Keratinocyte (primary cell): ENCODE data around the gene ZNF516. TPM values are rescaled to one million over a fixed set of nuclear protein-coding genes. Genes with fewer than 3 reads are reported as not detected.
A peak's percentile ranks its signal among the peaks of the same experiment; 100 is the strongest.

Experiments used
- DNase-seq: peaks from one replicate; pipeline ENCODE4 v3.0.0-alpha.2; 2011; ENCODE audit warnings: low read depth, missing footprints, low spot score
- FAIRE-seq: peaks from 2 replicates; lab custom pipeline; 2011; peaks lifted over from hg19 to GRCh38; lab: Jason Lieb, UNC
- H2AFZ ChIP-seq: 2 replicates; pipeline ENCODE4 v1.6.0; 2012; ENCODE audit warnings: low read length, control low read depth, inconsistent platforms; ENCODE audit not compliant: control insufficient read depth
- H3K27ac ChIP-seq: 2 replicates; pipeline ENCODE4 v1.5.1; 2011; ENCODE audit warnings: low read length; ENCODE audit not compliant: control insufficient read depth, insufficient read depth
- H3K27me3 ChIP-seq: 3 replicates; pipeline ENCODE4 v1.6.0; 2011; ENCODE audit warnings: low read length; ENCODE audit not compliant: control insufficient read depth, insufficient read depth; ENCODE audit errors: extremely low read depth
- H3K36me3 ChIP-seq, 2 experiments: 2 replicates in 1 of 2; 3 replicates in 1 of 2; pipeline ENCODE4 v1.5.1; 2011; ENCODE audit warnings: low read length in 2 of 2, mild to moderate bottlenecking in 1 of 2; ENCODE audit not compliant: control insufficient read depth in 2 of 2, insufficient read depth in 2 of 2; ENCODE audit errors: extremely low read depth in 1 of 2
- H3K4me1 ChIP-seq: 3 replicates; pipeline ENCODE4 v1.5.1; 2011; ENCODE audit warnings: low read length; ENCODE audit not compliant: control insufficient read depth, insufficient read depth; ENCODE audit errors: extremely low read depth
- H3K4me2 ChIP-seq: 3 replicates; pipeline ENCODE4 v1.6.0; 2011; ENCODE audit warnings: low read depth, low read length; ENCODE audit not compliant: control insufficient read depth, insufficient read depth; ENCODE audit errors: extremely low read depth
- H3K4me3 ChIP-seq, 3 experiments: fragments of 200-600 bp in 1 of 3; sonication (generic) in 1 of 3; 2 replicates in 2 of 3; 3 replicates in 1 of 3; pipeline ENCODE4 v1.5.1; 2011 to 2016; ENCODE audit warnings: low read length in 3 of 3, mild to moderate bottlenecking in 3 of 3, control low read depth in 2 of 3, inconsistent platforms in 1 of 3, low read depth in 1 of 3, mixed read lengths in 1 of 3, mixed run types in 1 of 3, moderate library complexity in 1 of 3; ENCODE audit not compliant: control insufficient read depth in 2 of 3, insufficient read depth in 2 of 3; ENCODE audit errors: extremely low read depth in 1 of 3
- H3K79me2 ChIP-seq: 2 replicates; pipeline ENCODE4 v1.6.0; 2012; ENCODE audit warnings: low read length; ENCODE audit not compliant: control insufficient read depth, insufficient read depth
- H3K9ac ChIP-seq: 3 replicates; pipeline ENCODE4 v1.6.0; 2011; ENCODE audit warnings: low read length; ENCODE audit not compliant: control insufficient read depth, insufficient read depth; ENCODE audit errors: extremely low read depth
- H3K9me1 ChIP-seq: 3 replicates; pipeline ENCODE4 v1.6.0; 2011; ENCODE audit warnings: low read length; ENCODE audit not compliant: control insufficient read depth, insufficient read depth; ENCODE audit errors: extremely low read depth
- H3K9me3 ChIP-seq: 2 replicates; pipeline ENCODE4 v1.5.1; 2012; ENCODE audit warnings: low read depth, low read length; ENCODE audit not compliant: control insufficient read depth
- H4K20me1 ChIP-seq: 3 replicates; pipeline ENCODE4 v1.6.0; 2011; ENCODE audit warnings: low read length; ENCODE audit not compliant: control insufficient read depth, insufficient read depth; ENCODE audit errors: extremely low read depth
- EZH2 ChIP-seq: IDR thresholded peaks from one replicate; pipeline ENCODE4 v1.6.1; 2012; ENCODE audit warnings: inconsistent platforms, mild to moderate bottlenecking, low read length, moderate library complexity
- dilution Hi-C: fragments of 300-500 bp; cut with MboI; formaldehyde crosslinking; loops from one replicate; pipeline ENCODE4 v1.7.0; 2020; ENCODE audit warnings: low sequenced_read_pairs; ENCODE audit not compliant: extremely low pct_ligation_motif_present
- polyA plus RNA-seq, 5 experiments: library from polyadenylated mRNA; depleted of rRNA in 3 of 5; stranded (reverse) in 3 of 5; stranded (forward) in 1 of 5; unstranded in 1 of 5; fragments of >200 nt; gene quantifications; 1 replicate in 1 of 5; 2 replicates in 3 of 5; 3 replicates in 1 of 5; pipeline versions ENCODE4 v1.2.1 to v1.2.3, GENCODE V29; 2011 to 2012; ENCODE audit warnings: missing spikeins in 2 of 5, low read depth in 1 of 5, low replicate concordance in 1 of 5
- TF ChIP-seq, protein P1 (sequence below), 3 experiments: IDR thresholded peaks in 1 of 3; conservative IDR thresholded peaks in 1 of 3; optimal IDR thresholded peaks in 1 of 3; 2 replicates in 2 of 3; 3 replicates in 1 of 3; pipeline versions ENCODE3 to v1.5.1; 2011; ENCODE audit warnings: low read length in 3 of 3, mild to moderate bottlenecking in 3 of 3, moderate library complexity in 2 of 3, control low read depth in 1 of 3, inconsistent platforms in 1 of 3; ENCODE audit not compliant: insufficient read depth in 2 of 3; ENCODE audit errors: extremely low read depth in 1 of 3

The ZNF516 gene
- polyA plus RNA-seq, 1 donor (not counting 4 experiments of a cell fraction or from before 2014, with no cell fraction given) = 9.3 TPM

DNA sequence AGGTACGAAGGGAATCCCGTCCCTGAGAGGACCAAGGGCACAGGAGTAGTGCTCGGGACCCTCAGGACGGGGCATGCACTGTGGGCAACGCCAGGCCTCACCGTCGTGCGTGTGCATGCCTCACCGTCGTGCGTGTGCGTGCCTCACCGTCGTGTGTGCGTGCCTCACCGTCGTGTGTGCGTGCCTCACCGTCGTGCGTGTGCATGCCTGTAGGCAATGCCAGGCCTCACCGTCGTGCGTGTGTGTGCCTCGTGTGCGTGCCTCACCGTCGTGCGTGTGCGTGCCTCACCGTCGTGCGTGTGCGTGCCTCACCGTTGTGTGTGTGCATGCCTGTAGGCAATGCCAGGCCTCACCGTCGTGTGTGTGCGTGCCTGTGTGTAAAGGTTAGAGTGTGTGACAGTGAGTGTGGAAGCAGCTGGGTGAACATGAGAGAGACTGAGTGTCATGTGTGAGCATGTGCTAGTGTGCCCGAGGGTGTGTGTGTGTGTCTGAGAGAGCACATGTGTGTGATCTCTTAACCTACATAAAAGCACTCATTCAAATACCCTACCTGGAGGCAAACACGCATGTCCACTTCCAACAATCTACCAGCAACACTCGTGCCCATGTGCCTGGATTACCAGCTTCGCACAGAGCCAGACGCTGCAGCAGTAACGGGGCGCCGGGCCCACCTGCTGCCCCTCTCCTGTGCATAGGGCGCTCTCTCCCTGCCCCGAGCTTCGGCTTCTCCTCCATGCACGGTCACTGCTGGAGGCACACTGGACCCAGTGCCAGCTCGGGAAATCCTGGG, 36.3 kb downstream of the ZNF516 start:
- H3K27ac ChIP-seq = peak overlapping the region; percentile 73
- no peak overlapping the region for H3K9ac ChIP-seq
- H3K27me3 ChIP-seq = no peaks in the 10 kb centered on the region
- no peaks in the 10 kb centered on the region for H4K20me1 ChIP-seq
- TF ChIP-seq EZH2 = no peak
- TF ChIP-seq, protein P1, sequence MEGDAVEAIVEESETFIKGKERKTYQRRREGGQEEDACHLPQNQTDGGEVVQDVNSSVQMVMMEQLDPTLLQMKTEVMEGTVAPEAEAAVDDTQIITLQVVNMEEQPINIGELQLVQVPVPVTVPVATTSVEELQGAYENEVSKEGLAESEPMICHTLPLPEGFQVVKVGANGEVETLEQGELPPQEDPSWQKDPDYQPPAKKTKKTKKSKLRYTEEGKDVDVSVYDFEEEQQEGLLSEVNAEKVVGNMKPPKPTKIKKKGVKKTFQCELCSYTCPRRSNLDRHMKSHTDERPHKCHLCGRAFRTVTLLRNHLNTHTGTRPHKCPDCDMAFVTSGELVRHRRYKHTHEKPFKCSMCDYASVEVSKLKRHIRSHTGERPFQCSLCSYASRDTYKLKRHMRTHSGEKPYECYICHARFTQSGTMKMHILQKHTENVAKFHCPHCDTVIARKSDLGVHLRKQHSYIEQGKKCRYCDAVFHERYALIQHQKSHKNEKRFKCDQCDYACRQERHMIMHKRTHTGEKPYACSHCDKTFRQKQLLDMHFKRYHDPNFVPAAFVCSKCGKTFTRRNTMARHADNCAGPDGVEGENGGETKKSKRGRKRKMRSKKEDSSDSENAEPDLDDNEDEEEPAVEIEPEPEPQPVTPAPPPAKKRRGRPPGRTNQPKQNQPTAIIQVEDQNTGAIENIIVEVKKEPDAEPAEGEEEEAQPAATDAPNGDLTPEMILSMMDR (optimal IDR thresholded peaks at IDR 0.05 in 1 of 3, IDR thresholded peaks at IDR 0.05 in 1 of 3, conservative IDR thresholded peaks at IDR 0.05 in 1 of 3; ENCODE audit: extremely low read depth in 1 of 3, insufficient read depth in 2 of 3, low read length in 3 of 3) = no peak
- H3K9me3 ChIP-seq = no peaks in the 10 kb centered on the region
- no peak overlapping the region for H2AFZ ChIP-seq
- H3K4me2 ChIP-seq = no peak overlapping the region
- H3K9me1 ChIP-seq = no peaks in the 10 kb centered on the region
- no peak overlapping the region for H3K4me3 ChIP-seq
- H3K4me1 ChIP-seq = peaks cover 23% of the 10 kb centered on the region
- H3K79me2 ChIP-seq = peaks cover 70% of the 10 kb centered on the region
- dilution Hi-C loops = no loop called here
- FAIRE-seq (no peak), DNase-seq (no peak)
- peaks cover 4 to 6% of the 10 kb centered on the region in 2 experiments for H3K36me3 ChIP-seq

DNA sequence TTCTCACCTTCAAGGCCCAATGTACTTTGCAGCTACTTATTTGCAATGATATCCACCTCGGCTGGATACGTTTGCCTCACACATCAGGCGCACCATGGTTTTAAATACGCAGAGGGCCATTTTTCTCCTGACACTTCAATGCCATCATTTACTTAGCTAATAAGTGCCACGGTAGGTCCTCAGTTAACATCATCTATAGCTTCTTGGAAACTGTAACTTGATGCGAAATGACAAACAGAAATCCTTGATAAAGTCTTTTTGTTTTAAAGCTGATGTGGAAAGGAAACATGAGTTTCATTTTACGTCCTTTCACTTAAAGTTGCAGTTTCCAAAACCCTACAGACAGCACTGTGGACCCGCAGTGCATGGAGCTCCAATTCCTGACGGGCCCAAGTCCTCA, 37.1 kb downstream of the ZNF516 start:
- FAIRE-seq (peak; percentile 55), DNase-seq (no peak)
- Histone ChIP-seq H3K27ac (no peak overlapping the region), H3K9me1 (no peaks in the 10 kb centered on the region), H3K27me3 (no peaks in the 10 kb centered on the region), H3K9me3 (no peaks in the 10 kb centered on the region), H3K79me2 (peaks cover 69% of the 10 kb centered on the region), H3K9ac (no peak overlapping the region), H2AFZ (no peak overlapping the region), H3K4me3 (no peak overlapping the region), H4K20me1 (no peaks in the 10 kb centered on the region), H3K4me2 (peak overlapping the region; percentile 11), H3K4me1 (peaks cover 23% of the 10 kb centered on the region), H3K36me3 (peaks cover 4 to 6% of the 10 kb centered on the region in 2 experiments)
- dilution Hi-C loops = no loop called here
- TF ChIP-seq EZH2 = no peak
- TF ChIP-seq, protein P1 (optimal IDR thresholded peaks at IDR 0.05 in 1 of 3, IDR thresholded peaks at IDR 0.05 in 1 of 3, conservative IDR thresholded peaks at IDR 0.05 in 1 of 3; ENCODE audit: extremely low read depth in 1 of 3, insufficient read depth in 2 of 3, low read length in 3 of 3) = no peak
